GM08714 (cell line): ENCODE measurements around the gene TNPO2.

Experiments used
- H3K4me3 ChIP-seq: fragments of 200-500 bp; sonication (Bioruptor generic); 2 replicates; pipeline ENCODE4 v1.5.1; 2014; ENCODE audit warnings: mild to moderate bottlenecking, low read length, inconsistent platforms
- ZNF274 ChIP-seq: IDR thresholded peaks from 2 replicates; pipeline ENCODE4 v1.6.1; 2012; ENCODE audit warnings: mild to moderate bottlenecking, low read depth, low read length

Gene TNPO2

GRCh38 chr19:12752056-12752781 is 28.5 kb upstream of the TNPO2 start:
- no peak for TF ChIP-seq ZNF274
- H3K4me3 ChIP-seq = no peak overlapping the region

- no peak for TF ChIP-seq ZNF274
- H3K4me3 ChIP-seq = no peak within 1 kb of the TSS
Measured at GRCh38 chr19:12751635-12752034, 27.9 kb upstream of the TNPO2 start, which contains the start of gene BEST2. Gene BEST2 (plus strand): TSS chr19:12751791. CDS start chr19:12752593, 802 bp downstream.

GRCh38 chr19:12750851-12751250 is 27.1 kb upstream of the TNPO2 start:
- no peak overlapping the region for H3K4me3 ChIP-seq
- TF ChIP-seq ZNF274 = no peak

GRCh38 chr19:12749938-12750521 is 26.3 kb upstream of the TNPO2 start:
- no peak overlapping the region for H3K4me3 ChIP-seq
- TF ChIP-seq ZNF274 = no peak

- TF ChIP-seq ZNF274 = no peak
- no peak overlapping the region for H3K4me3 ChIP-seq
Measured at GRCh38 chr19:12748489-12748888, 24.8 kb upstream of the TNPO2 start.

- H3K4me3 ChIP-seq = no peak overlapping the region
- no peak for TF ChIP-seq ZNF274
Measured at GRCh38 chr19:12745166-12745897, 21.6 kb upstream of the TNPO2 start.

- H3K4me3 ChIP-seq = peak overlapping the region; percentile 95
- no peak for TF ChIP-seq ZNF274
Measured at GRCh38 chr19:12737835-12738351, 14.2 kb upstream of the TNPO2 start.

- peak within 1 kb of the TSS; percentile 95 for H3K4me3 ChIP-seq
- no peak for TF ChIP-seq ZNF274
Measured at GRCh38 chr19:12736995-12737834, 13.5 kb upstream of the TNPO2 start, which contains the start of gene GET3. Gene GET3 (plus strand): TSS chr19:12737497. CDS start chr19:12737506, 9 bp downstream.

- H3K4me3 ChIP-seq = peak overlapping the region; percentile 82
Measured at GRCh38 chr19:12733369-12734214, 9.9 kb upstream of the TNPO2 start.

GRCh38 chr19:12731337-12731736 is 7.6 kb upstream of the TNPO2 start:
- H3K4me3 ChIP-seq = no peak overlapping the region
- no peak for TF ChIP-seq ZNF274

More at GRCh38 chr19:12733369-12734214, 9.9 kb upstream of the TNPO2 start:
- no peak for TF ChIP-seq ZNF274

- no peak for TF ChIP-seq ZNF274
- no peak overlapping the region for H3K4me3 ChIP-seq
Measured at GRCh38 chr19:12730064-12730463, 6.3 kb upstream of the TNPO2 start.

GRCh38 chr19:12727745-12728433 is 4.2 kb upstream of the TNPO2 start:
- TF ChIP-seq ZNF274 = no peak
- no peak overlapping the region for H3K4me3 ChIP-seq
